B cell (primary cell): ENCODE data around the gene CCDC68.

Source experiments
- EZH2 ChIP-seq: IDR thresholded peaks from 2 replicates; pipeline ENCODE4 v1.6.1; 2012; ENCODE audit warnings: borderline replicate concordance, low read depth, mild to moderate bottlenecking, moderate library complexity, low read length; ENCODE audit not compliant: insufficient read depth, poor library complexity, severe bottlenecking
- TF ChIP-seq, protein P1 (sequence below): fragments of 200-600 bp; IDR thresholded peaks from one replicate; pipeline ENCODE4 v1.8.0; 2022; ENCODE audit warnings: antibody characterized with exemption, mild to moderate bottlenecking

DNA sequence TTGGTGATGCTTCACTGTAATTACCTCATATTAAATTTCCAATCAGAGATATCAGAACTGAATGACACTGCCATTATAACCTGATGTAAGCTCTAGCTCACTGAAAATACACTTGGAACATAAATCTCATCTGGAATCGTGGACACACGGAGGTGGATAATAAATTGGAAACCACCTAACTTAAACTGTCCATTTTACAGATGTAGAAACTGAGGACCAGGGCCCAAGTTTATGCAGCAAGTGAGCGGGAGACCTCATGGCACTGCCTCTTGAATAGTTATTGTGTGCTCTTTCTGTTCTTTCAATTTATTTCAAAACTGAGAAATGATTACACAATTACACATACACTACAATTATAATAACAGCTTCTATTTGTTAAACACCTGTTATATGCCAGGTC lies 20.8 kb downstream of the CCDC68 start:
- TF ChIP-seq EZH2: no peak
- TF ChIP-seq, protein P1, sequence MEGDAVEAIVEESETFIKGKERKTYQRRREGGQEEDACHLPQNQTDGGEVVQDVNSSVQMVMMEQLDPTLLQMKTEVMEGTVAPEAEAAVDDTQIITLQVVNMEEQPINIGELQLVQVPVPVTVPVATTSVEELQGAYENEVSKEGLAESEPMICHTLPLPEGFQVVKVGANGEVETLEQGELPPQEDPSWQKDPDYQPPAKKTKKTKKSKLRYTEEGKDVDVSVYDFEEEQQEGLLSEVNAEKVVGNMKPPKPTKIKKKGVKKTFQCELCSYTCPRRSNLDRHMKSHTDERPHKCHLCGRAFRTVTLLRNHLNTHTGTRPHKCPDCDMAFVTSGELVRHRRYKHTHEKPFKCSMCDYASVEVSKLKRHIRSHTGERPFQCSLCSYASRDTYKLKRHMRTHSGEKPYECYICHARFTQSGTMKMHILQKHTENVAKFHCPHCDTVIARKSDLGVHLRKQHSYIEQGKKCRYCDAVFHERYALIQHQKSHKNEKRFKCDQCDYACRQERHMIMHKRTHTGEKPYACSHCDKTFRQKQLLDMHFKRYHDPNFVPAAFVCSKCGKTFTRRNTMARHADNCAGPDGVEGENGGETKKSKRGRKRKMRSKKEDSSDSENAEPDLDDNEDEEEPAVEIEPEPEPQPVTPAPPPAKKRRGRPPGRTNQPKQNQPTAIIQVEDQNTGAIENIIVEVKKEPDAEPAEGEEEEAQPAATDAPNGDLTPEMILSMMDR: no peak
